Gastrocnemius medialis (tissue), 4 donors: ENCODE data around the gene PHKB. TPM values are rescaled to one million over a fixed set of nuclear protein-coding genes. Genes with fewer than 3 reads are reported as not detected.
A peak's percentile ranks its signal among the peaks of the same experiment; 100 is the strongest.
"Not testable (repeated sequence)": the region's sequence is repeated elsewhere in the genome, so short reads cannot be mapped to it uniquely, and the experiment has no call there.

Source experiments
- ATAC-seq, 2 donors: fragments of 150-250 bp; one replicate each; pipeline ENCODE4 v1.9.1; 2016
- DNase-seq, 2 donors: peaks; one replicate each; pipeline ENCODE4 v3.0.0-alpha.2; 2019
- H3K27ac ChIP-seq, 4 donors: fragments of 200-600 bp; sonication (generic); 1 replicate in 1 of 4; 2 replicates in 3 of 4; pipeline ENCODE4 v1.5.1; 2016 to 2018; ENCODE audit warnings: mild to moderate bottlenecking in 2 of 4, moderate library complexity in 1 of 4
- H3K27me3 ChIP-seq, 3 donors: fragments of 200-600 bp; sonication (generic) in 2 of 3; 1 replicate in 1 of 3; 2 replicates in 2 of 3; pipeline versions ENCODE4 v1.5.1 to v1.6.0; 2016 to 2019; ENCODE audit warnings: mild to moderate bottlenecking in 1 of 3, moderate library complexity in 1 of 3
- H3K36me3 ChIP-seq, 2 donors: fragments of 200-600 bp; sonication (generic) in 1 of 2; one replicate each; pipeline ENCODE4 v1.5.1; 2017 to 2018
- H3K4me1 ChIP-seq, 2 donors: fragments of 200-600 bp; sonication (generic) in 1 of 2; one replicate each; pipeline ENCODE4 v1.5.1; 2016 to 2017; ENCODE audit warnings: mild to moderate bottlenecking in 2 of 2
- H3K4me3 ChIP-seq, 4 donors: fragments of 200-600 bp; sonication (generic) in 3 of 4; 1 replicate in 1 of 4; 2 replicates in 3 of 4; pipeline ENCODE4 v1.5.1; 2016 to 2019; ENCODE audit warnings: mild to moderate bottlenecking in 2 of 4
- H3K9me3 ChIP-seq, 3 donors: fragments of 200-600 bp; sonication (generic) in 2 of 3; 1 replicate in 1 of 3; 2 replicates in 2 of 3; pipeline ENCODE4 v1.5.1; 2016 to 2019
- POLR2A ChIP-seq, 2 donors: fragments of 450-650 bp; IDR thresholded peaks; one replicate each; pipeline ENCODE4 v1.6.1; 2017; ENCODE audit warnings: antibody characterized with exemption in 2 of 2, mild to moderate bottlenecking in 2 of 2, moderate library complexity in 2 of 2
- in situ Hi-C, 4 donors: fragments of 200-750 bp; cut with MboI; loops; one replicate each; pipeline versions ENCODE4 v1.15.0 to v1.8.0; 2017; ENCODE audit warnings: low sequenced_read_pairs in 4 of 4
- intact Hi-C: fragments of 100-400 bp; cut with DNase I; formaldehyde crosslinking; loops from one replicate; pipeline ENCODE4 v1.15.1; 2023; ENCODE audit warnings: low total_unique reads
- total RNA-seq, 4 donors: library from RNA; depleted of rRNA; stranded (reverse); fragments of >200 nt; gene quantifications; one replicate each; pipeline versions ENCODE4 v1.1.0 to v1.2.3, GENCODE V29; 2016
- TF ChIP-seq, protein P1 (sequence below), 5 experiments: fragments of 450-650 bp in 3 of 5; fragments of 200-600 bp in 2 of 5; sonication (generic) in 2 of 5; IDR thresholded peaks in 4 of 5; conservative IDR thresholded peaks in 1 of 5; 1 replicate in 4 of 5; 2 replicates in 1 of 5; pipeline ENCODE4 v1.5.1; 2016 to 2019; ENCODE audit warnings: antibody characterized with exemption in 5 of 5, mild to moderate bottlenecking in 3 of 5, moderate library complexity in 3 of 5

The PHKB gene
- total RNA-seq, 4 donors from 2014 or later: 61.0 to 91.6 (median 79.8) TPM

DNA sequence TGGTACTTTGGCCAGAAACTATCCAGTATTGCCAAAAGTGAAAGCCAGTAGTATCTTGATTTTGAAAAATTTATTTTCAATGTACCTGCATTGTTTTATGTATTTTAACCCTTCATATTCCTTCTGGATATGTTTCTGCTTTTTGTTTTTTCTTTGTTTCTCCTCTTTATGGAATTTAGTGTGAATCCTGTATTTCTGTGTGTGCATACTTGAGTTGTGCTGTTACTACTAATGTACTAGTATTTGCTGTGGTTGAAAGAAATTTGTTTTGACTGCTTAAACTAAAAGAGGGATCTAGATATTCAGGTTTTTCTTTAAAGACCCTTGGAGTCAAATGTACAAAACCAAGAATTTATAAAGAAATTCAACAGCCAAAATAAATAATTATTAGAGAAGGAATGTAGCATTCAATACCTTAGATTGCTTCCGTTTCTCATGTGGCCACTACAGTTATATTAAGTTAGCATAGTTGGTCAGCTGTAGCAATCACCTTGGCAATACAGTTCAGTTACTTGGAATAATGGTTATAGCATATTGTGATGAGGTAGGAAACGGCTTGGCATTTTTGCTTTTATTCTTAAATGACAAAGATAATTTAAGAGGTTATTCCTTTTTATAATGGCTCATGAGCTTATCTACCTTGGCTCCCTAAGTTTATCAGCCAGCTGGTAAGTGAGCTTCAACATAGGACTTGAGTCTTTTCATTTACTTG, 4.9 kb downstream of the PHKB start:
- Histone ChIP-seq H3K27ac (peak overlapping the region in 1 of 4 donors; percentile 13), H3K27me3 (no peaks in the 10 kb centered on the region), H3K4me1 (peaks cover 67 to 88% of the 10 kb centered on the region in 2 donors), H3K4me3 (no peak overlapping the region), H3K9me3 (no peaks in the 10 kb centered on the region), H3K36me3 (no peaks in the 10 kb centered on the region)
- DNase-seq (no peak), ATAC-seq (no peak)
- TF ChIP-seq, protein P1, sequence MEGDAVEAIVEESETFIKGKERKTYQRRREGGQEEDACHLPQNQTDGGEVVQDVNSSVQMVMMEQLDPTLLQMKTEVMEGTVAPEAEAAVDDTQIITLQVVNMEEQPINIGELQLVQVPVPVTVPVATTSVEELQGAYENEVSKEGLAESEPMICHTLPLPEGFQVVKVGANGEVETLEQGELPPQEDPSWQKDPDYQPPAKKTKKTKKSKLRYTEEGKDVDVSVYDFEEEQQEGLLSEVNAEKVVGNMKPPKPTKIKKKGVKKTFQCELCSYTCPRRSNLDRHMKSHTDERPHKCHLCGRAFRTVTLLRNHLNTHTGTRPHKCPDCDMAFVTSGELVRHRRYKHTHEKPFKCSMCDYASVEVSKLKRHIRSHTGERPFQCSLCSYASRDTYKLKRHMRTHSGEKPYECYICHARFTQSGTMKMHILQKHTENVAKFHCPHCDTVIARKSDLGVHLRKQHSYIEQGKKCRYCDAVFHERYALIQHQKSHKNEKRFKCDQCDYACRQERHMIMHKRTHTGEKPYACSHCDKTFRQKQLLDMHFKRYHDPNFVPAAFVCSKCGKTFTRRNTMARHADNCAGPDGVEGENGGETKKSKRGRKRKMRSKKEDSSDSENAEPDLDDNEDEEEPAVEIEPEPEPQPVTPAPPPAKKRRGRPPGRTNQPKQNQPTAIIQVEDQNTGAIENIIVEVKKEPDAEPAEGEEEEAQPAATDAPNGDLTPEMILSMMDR (IDR thresholded peaks at IDR 0.05 in 4 of 5, conservative IDR thresholded peaks at IDR 0.05 in 1 of 5): no peak
- TF ChIP-seq POLR2A (IDR thresholded peaks at IDR 0.05): no peak
- in situ Hi-C loops (loop anchor here in 1 of 4 donors (25.0 kb wide), 1 partner anchor 696 kb away; the partner anchor contains the start of gene ABCC12), intact Hi-C loops (no loop called here)

DNA sequence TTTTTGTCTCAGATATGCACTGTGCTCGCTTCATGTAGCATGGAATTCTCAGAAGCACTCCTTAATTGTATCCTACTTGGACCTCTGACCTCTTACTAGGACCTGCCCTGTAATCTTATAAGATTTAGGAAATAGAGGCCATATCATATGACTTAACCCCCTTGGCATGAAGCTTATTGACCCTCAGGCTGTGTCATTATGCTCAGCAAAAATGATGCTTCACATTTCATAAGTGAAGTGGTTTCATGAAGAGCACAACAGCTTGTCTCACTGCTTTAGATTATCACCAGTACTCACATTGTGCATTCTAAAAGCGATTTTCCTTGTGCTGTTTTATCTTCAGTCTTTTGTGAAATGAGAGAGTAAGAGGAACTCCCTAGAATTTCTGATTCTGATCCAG, 6.4 kb downstream of the PHKB start:
- no peaks in the 10 kb centered on the region for H3K9me3 ChIP-seq
- TF ChIP-seq, protein P1 (IDR thresholded peaks at IDR 0.05 in 4 of 5, conservative IDR thresholded peaks at IDR 0.05 in 1 of 5): no peak
- no peak for TF ChIP-seq POLR2A (IDR thresholded peaks at IDR 0.05)
- in situ Hi-C loops (loop anchor here in 1 of 4 donors (25.0 kb wide), 1 partner anchor 695 kb away; the partner anchor contains the start of gene ABCC12), intact Hi-C loops (no loop called here)
- ATAC-seq (no peak), DNase-seq (no peak)
- H3K4me3 ChIP-seq: no peak overlapping the region
- peaks cover 61 to 84% of the 10 kb centered on the region in 2 donors for H3K4me1 ChIP-seq
- no peaks in the 10 kb centered on the region for H3K27me3 ChIP-seq
- peak overlapping the region in 1 of 4 donors; percentile 13 for H3K27ac ChIP-seq
- no peaks in the 10 kb centered on the region for H3K36me3 ChIP-seq

DNA sequence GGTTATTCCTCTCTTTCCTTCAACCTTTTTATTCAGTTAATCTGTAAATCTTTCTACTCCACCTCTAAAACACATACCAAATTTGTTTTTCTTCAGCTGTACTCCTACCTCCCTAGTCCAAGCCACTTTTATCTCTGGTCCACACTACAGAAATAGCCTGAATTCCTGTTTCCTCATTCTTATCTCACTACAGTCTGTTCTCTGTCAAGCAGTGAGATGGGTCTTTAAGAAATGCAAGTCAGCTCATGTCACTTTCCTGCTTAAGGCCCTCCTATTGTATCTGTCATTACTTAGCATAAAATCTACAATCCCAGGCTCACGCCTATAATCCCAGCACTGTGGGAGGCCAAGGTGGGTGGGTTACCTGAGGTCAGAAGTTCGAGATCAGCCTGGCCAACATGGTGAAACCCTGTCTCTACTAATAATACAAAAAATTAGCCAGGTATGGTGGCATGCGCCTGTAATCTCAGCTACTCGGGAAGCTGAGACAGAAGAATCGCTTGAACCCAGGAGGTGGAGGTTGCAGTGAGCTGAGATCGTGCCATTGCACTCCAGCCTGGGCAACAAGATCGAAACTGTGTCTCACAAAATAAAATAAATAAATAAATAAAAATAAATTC, 7.0 kb downstream of the PHKB start:
- H3K27me3 ChIP-seq, H3K36me3 ChIP-seq, H3K4me3 ChIP-seq, DNase-seq, intact Hi-C loops, ATAC-seq, H3K9me3 ChIP-seq: not testable (repeated sequence)
- H3K27ac ChIP-seq: peak overlapping the region in 1 of 4 donors; percentile 13
- peaks cover 54 to 77% of the 10 kb centered on the region in 2 donors for H3K4me1 ChIP-seq
- in situ Hi-C loops: loop anchor here in 1 of 4 donors (25.0 kb wide), 1 partner anchor 694 kb away; the partner anchor contains the start of gene ABCC12

DNA sequence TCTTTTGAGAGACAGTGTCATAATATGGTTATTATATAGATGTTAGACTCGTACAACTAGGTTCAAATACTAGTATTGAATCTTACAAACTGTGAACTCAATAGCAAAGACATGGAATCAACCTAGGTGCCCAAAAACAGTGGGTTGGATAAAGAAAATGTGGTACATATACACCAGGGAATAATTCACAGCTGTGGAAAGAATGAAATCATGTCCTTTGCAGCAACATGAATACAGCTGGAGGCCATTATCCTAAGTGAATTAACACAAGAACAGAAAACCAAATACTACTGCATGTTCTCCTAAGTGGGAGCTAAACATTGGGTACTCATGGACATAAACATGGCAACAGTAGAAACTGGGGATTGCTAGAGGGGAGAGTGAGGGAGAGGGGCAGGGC, 8.1 kb downstream of the PHKB start:
- intact Hi-C loops (no loop called here), in situ Hi-C loops (loop anchor here in 1 of 4 donors (25.0 kb wide), 1 partner anchor 693 kb away; the partner anchor contains the start of gene ABCC12)
- no peaks in the 10 kb centered on the region for H3K36me3 ChIP-seq
- H3K9me3 ChIP-seq: no peaks in the 10 kb centered on the region
- DNase-seq (no peak), ATAC-seq (no peak)
- no peaks in the 10 kb centered on the region for H3K27me3 ChIP-seq
- H3K4me1 ChIP-seq: peaks cover 44 to 73% of the 10 kb centered on the region in 2 donors
- no peak overlapping the region for H3K4me3 ChIP-seq
- no peak for TF ChIP-seq POLR2A (IDR thresholded peaks at IDR 0.05)
- TF ChIP-seq, protein P1 (IDR thresholded peaks at IDR 0.05 in 4 of 5, conservative IDR thresholded peaks at IDR 0.05 in 1 of 5): no peak
- H3K27ac ChIP-seq: no peak overlapping the region

DNA sequence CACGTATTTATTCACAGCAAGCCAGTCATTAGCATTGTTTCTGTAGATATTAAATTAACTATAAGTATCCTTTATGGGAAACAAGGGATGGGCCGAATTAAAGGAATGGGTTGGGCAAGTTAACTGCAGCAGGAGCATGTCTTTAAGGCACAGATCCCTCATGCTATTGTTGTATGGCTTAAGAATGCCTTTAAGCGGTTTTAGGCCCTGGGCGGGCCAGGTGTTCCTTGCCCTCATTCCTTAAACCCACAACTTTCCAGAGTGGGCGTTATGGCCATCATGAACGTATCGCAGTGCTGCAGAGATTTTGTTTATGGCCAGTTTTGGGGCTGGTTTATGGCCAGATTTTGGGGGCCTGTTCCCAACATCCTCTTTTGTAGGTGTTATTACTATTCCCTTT, 9.1 kb downstream of the PHKB start:
- intact Hi-C loops: no loop called here
- no peaks in the 10 kb centered on the region for H3K27me3 ChIP-seq
- peaks cover 35 to 66% of the 10 kb centered on the region in 2 donors for H3K4me1 ChIP-seq
- in situ Hi-C loops: loop anchor here in 1 of 4 donors (25.0 kb wide), 1 partner anchor 692 kb away; the partner anchor contains the start of gene ABCC12
- TF ChIP-seq POLR2A (IDR thresholded peaks at IDR 0.05): no peak
- TF ChIP-seq, protein P1 (IDR thresholded peaks at IDR 0.05 in 4 of 5, conservative IDR thresholded peaks at IDR 0.05 in 1 of 5): no peak
- H3K36me3 ChIP-seq: no peaks in the 10 kb centered on the region
- ATAC-seq (no peak), DNase-seq (no peak)
- H3K27ac ChIP-seq: no peak overlapping the region
- no peaks in the 10 kb centered on the region for H3K9me3 ChIP-seq
- H3K4me3 ChIP-seq: no peak overlapping the region
